GM20000 (cell line): ENCODE measurements around the gene TMEM17.

ENCODE experiments used
- DNase-seq: peaks from one replicate; pipeline ENCODE4 v3.0.0; 2012; ENCODE audit warnings: low spot score
- CTCF ChIP-seq: IDR thresholded peaks from 2 replicates; pipeline ENCODE4 v1.5.1; 2012; ENCODE audit warnings: mild to moderate bottlenecking, control low read depth; ENCODE audit errors: extremely low read depth, missing control alignments

TMEM17 gene

GRCh38 chr2:62456721-62457539, 49.1 kb downstream of the TMEM17 start:
- peak; percentile 86 for DNase-seq
- peak; percentile 95 for TF ChIP-seq CTCF

- TF ChIP-seq CTCF, result no peak
- no peak for DNase-seq
Observed at GRCh38 chr2:62455957-62456692, 49.9 kb downstream of the TMEM17 start.

GRCh38 chr2:62453955-62454354, 52.0 kb downstream of the TMEM17 start:
- no peak for DNase-seq
- TF ChIP-seq CTCF, result no peak

- DNase-seq, result no peak
- no peak for TF ChIP-seq CTCF
Observed at GRCh38 chr2:62452701-62453454, 53.1 kb downstream of the TMEM17 start.

- DNase-seq, result no peak
- no peak for TF ChIP-seq CTCF
Observed at GRCh38 chr2:62450716-62451191, 55.2 kb downstream of the TMEM17 start.
